ENCODE data around the gene GUCY2F. TPM values are rescaled to one million over a fixed set of nuclear protein-coding genes. Genes with fewer than 3 reads are reported as not detected.

The GUCY2F gene
- total RNA-seq, 1 experiment from 2014 or later: not detected

GRCh38 chrX:109485470-109486340, 3.8 kb upstream of the GUCY2F start:
- POLR2A ChIA-PET: no interaction called here
- CTCF ChIA-PET: interaction anchor here (0.7 to 3.4 kb wide), 13 partner anchors 11 to 786 kb away, joined by 3 to 27 read pairs (median 4); no protein-coding TSS in a partner anchor
- no peak overlapping the region for H3K4me2 ChIP-seq (ENCODE audit: low read length)
- H3K9me2 ChIP-seq (ENCODE audit: insufficient read depth): no peaks in the 10 kb centered on the region
- no peak overlapping the region for H3K27ac ChIP-seq (ENCODE audit: low read depth, low read length)
- DNase-seq (ENCODE audit: low read depth, low spot score): peak; percentile 49
- no peaks in the 10 kb centered on the region for H3K36me3 ChIP-seq (ENCODE audit: control insufficient read depth in 1 of 2, insufficient read depth in 2 of 2, low read length in 2 of 2)
- no TSS peak for BruUV-seq (replicated peaks)
- H4K20me1 ChIP-seq (ENCODE audit: insufficient read depth): no peaks in the 10 kb centered on the region
- H3K27me3 ChIP-seq (ENCODE audit: insufficient read depth, low read length): no peaks in the 10 kb centered on the region
- H2AFZ ChIP-seq (ENCODE audit: low read depth, low read length, poor library complexity, severe bottlenecking): peak overlapping the region; percentile 92
- H3K4me3 ChIP-seq (replicated peaks in 1 of 2; ENCODE audit: low read depth in 1 of 2, low read length in 2 of 2): no peak overlapping the region
- RAD21 ChIA-PET (ENCODE audit: low non-redundant PET in 1 of 2, low total read pairs in 2 of 2, uncharacterized antibody in 2 of 2, unreplicated experiment in 2 of 2): interaction anchor here (0.6 to 1.8 kb wide), 5 partner anchors 148 to 593 kb away, joined by 3 to 6 read pairs (median 3); no protein-coding TSS in a partner anchor
- no peaks in the 10 kb centered on the region for H3K9me3 ChIP-seq (ENCODE audit: control insufficient read depth in 1 of 2, insufficient read depth in 1 of 2, low read depth in 1 of 2, low read length in 2 of 2)
- TF ChIP-seq TCF7L2 (IDR thresholded peaks at IDR 0.05; ENCODE audit: borderline replicate concordance, extremely low read depth, insufficient read depth, insufficient read length) (no peak), CBX3 (IDR thresholded peaks at IDR 0.05; ENCODE audit: low read depth) (no peak), REST (IDR thresholded peaks at IDR 0.05; ENCODE audit: low read depth) (no peak), POLR2A (IDR thresholded peaks at IDR 0.05; ENCODE audit: borderline replicate concordance, extremely low read depth, insufficient read depth, insufficient read length) (no peak), POLR2AphosphoS5 (IDR thresholded peaks at IDR 0.05; ENCODE audit: low read depth, low read length) (no peak), YY1 (IDR thresholded peaks at IDR 0.05; ENCODE audit: extremely low read depth, insufficient replicate concordance, low read depth, low read length) (no peak), JUND (IDR thresholded peaks at IDR 0.05) (no peak), RAD21 (IDR thresholded peaks at IDR 0.05; ENCODE audit: low read depth) (peak; percentile 79), ZFX (IDR thresholded peaks at IDR 0.05) (no peak), MAX (IDR thresholded peaks at IDR 0.05) (peak; percentile 31; the same call in 1 of the 2 replicates), ELF1 (IDR thresholded peaks at IDR 0.05; ENCODE audit: borderline replicate concordance, low read depth) (no peak), SRF (IDR thresholded peaks at IDR 0.05; ENCODE audit: low read depth) (no peak), ZBTB33 (IDR thresholded peaks at IDR 0.05; ENCODE audit: extremely low read depth, insufficient replicate concordance, low read length) (no peak), EGR1 (IDR thresholded peaks at IDR 0.05; ENCODE audit: low read depth) (no peak), SP1 (IDR thresholded peaks at IDR 0.05; ENCODE audit: low read depth) (no peak), CTCF (IDR thresholded peaks at IDR 0.05 in 2 of 3, conservative IDR thresholded peaks at IDR 0.05 in 1 of 3; ENCODE audit: borderline replicate concordance in 1 of 3, insufficient read depth in 1 of 3, low read depth in 2 of 3, low read length in 2 of 3) (peak; percentile 73 to 99 (median 80))
- intact Hi-C loops (cut with micrococcal nuclease): loop anchor here (1.0 to 10.0 kb wide), 3 partner anchors 148 to 929 kb away; no protein-coding TSS in a partner anchor
- ATAC-seq: peak; percentile 54; the same call in 1 of the 2 replicates
- no peaks in the 10 kb centered on the region for H3K4me1 ChIP-seq (ENCODE audit: control insufficient read depth in 1 of 2, insufficient read depth in 2 of 2, low read length in 2 of 2)
- H3K9ac ChIP-seq (ENCODE audit: low read length): no peak overlapping the region
- no peaks in the 10 kb centered on the region for H3K79me2 ChIP-seq (ENCODE audit: insufficient read depth, low read length)
